Measurements from ENCODE around the gene PANX1.

DNA sequence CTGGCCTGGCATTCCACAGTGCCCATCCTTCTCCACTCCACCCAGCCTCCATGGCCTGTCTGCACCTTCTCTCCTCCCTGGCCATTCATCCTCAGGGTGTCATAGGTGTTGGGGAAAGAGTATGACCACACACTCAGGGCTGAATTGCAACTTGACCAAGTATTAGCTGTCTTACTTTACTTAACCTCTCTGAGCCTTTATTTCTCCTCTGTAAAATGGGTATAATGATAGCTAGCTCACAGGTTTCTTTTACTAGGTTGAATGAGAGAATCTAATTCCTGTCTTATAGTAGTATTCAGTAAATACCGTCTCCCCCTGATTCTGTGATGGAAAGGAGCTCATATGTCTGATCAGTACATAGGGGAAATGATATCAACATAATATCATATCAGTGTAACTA is 16.0 kb downstream of the PANX1 start:
- TF ChIP-seq EZH2 (IDR thresholded peaks at IDR 0.05) = no peak
- no peak for TF ChIP-seq POLR2AphosphoS5 (IDR thresholded peaks at IDR 0.05; ENCODE audit: borderline replicate concordance, low read depth, low read length)
